ENCODE data around the gene TSHZ2.

The TSHZ2 gene

GRCh38 chr20:53403029-53403428 lies 430.9 kb downstream of the TSHZ2 start:
- H3K36me3 ChIP-seq (replicated peaks): no peaks in the 10 kb centered on the region
- no peak overlapping the region for H3K4me3 ChIP-seq (ENCODE audit: low read depth, low read length)
- H3K27me3 ChIP-seq (replicated peaks): no peaks in the 10 kb centered on the region
- in situ Hi-C loops (cut with HindIII; ENCODE audit: low pct_ligation_motif_present, low sequenced_read_pairs): no loop called here
- DNase-seq: no peak
- TF ChIP-seq CTCF (IDR thresholded peaks at IDR 0.05; ENCODE audit: low read depth, low read length, missing control alignments): no peak
- no peak overlapping the region for H3K27ac ChIP-seq

DNA sequence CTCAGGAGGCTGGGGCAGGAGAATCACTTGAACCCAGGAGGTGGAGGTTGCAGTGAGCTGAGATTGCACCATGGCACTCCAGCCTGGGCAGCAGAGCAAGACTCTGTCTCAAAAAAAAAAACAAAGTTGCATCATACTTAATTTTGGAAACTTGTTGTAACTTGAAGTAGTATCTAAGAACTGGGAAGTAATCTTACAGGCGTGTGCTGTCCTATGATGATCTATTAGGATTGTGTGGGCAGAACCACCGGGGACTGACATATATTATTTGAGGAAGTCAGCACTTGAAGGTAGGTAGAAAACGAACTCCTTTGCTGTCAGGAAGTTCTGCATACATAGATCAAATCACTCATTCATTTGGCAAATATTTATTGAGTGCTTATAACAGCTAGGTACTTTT lies 433.0 kb downstream of the TSHZ2 start:
- in situ Hi-C loops (cut with HindIII; ENCODE audit: low pct_ligation_motif_present, low sequenced_read_pairs): no loop called here
- no peak for DNase-seq
- no peak overlapping the region for H3K27ac ChIP-seq
- H3K4me3 ChIP-seq (ENCODE audit: low read depth, low read length): no peak overlapping the region
- H3K36me3 ChIP-seq (replicated peaks): no peaks in the 10 kb centered on the region
- TF ChIP-seq CTCF (IDR thresholded peaks at IDR 0.05; ENCODE audit: low read depth, low read length, missing control alignments): no peak
- no peaks in the 10 kb centered on the region for H3K27me3 ChIP-seq (replicated peaks)

DNA sequence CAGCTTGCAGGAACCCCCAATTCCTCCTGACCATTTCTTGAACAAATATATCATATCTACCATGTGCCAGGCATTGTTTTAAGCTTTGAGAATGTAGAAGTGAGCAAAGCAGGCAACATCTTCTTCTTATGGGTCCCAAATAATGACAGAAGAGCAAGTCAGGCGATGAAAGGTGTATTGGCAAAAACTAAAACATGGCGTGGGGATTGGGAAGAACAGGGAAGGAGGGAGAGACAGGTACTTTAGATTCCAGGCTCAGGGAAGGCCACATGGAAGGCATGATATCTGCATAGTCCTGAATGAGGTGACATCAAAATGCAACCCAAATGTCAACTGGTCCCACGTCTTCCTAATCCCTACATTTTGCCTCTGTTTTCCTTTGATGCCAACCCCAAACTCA lies 434.4 kb downstream of the TSHZ2 start:
- Histone ChIP-seq H3K27ac (no peak overlapping the region), H3K36me3 (replicated peaks) (no peaks in the 10 kb centered on the region), H3K27me3 (replicated peaks) (no peaks in the 10 kb centered on the region), H3K4me3 (ENCODE audit: low read depth, low read length) (no peak overlapping the region)
- in situ Hi-C loops (cut with HindIII; ENCODE audit: low pct_ligation_motif_present, low sequenced_read_pairs): no loop called here
- TF ChIP-seq CTCF (IDR thresholded peaks at IDR 0.05; ENCODE audit: low read depth, low read length, missing control alignments): no peak
- no peak for DNase-seq

DNA sequence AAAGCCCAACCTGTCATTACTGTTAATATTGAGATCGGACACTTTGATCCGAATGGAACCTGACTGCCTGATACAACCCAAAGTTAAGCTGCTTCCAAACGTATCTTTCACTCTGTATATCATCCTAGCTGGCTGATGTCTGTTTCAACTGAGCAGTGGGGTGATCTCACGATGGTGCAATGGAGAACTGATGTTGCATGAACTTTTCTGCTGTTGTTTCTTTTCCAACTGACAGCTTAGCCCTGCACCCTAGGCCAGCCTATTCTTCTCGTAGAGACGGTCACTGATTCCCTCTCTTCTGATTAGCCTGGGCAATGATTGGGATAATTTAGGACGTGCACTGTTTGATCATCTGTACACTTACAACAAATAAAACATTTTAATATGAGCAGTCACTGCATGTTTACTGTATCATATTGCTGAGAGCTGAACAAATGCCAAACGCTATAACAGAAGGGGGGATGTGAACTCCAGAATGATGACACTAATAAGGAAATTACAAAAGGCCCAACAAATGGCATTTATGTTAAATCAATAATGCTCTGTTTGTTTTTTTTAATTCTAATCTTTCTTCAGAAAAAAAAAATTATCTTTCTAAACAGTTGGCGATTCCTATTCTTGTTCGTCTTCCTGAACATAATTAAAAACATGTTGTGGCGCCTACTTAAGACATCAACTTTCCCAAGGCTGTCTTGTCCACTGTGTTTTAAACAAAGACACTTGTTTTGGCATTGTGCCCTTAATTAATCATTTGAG lies 436.7 kb downstream of the TSHZ2 start:
- H3K4me3 ChIP-seq (ENCODE audit: low read depth, low read length): no peak overlapping the region
- DNase-seq: no peak
- H3K27ac ChIP-seq: no peak overlapping the region
- no peaks in the 10 kb centered on the region for H3K36me3 ChIP-seq (replicated peaks)
- H3K27me3 ChIP-seq (replicated peaks): no peaks in the 10 kb centered on the region
- in situ Hi-C loops (cut with HindIII; ENCODE audit: low pct_ligation_motif_present, low sequenced_read_pairs): no loop called here
- TF ChIP-seq CTCF (IDR thresholded peaks at IDR 0.05; ENCODE audit: low read depth, low read length, missing control alignments): no peak

DNA sequence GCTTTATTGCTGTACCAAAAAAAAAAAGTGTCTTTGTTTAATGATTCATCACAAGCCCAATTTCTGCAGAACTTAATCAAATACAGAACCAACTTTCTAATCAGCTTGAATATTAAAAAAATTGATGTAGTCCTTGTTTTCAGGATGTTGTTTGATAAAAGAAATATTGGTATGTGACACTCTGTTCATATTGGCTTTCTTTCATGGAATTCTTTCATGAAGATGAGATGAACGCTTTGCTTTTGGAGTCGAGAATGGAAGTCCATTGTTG lies 437.2 kb downstream of the TSHZ2 start:
- in situ Hi-C loops (cut with HindIII; ENCODE audit: low pct_ligation_motif_present, low sequenced_read_pairs): no loop called here
- no peak for DNase-seq
- no peaks in the 10 kb centered on the region for H3K27me3 ChIP-seq (replicated peaks)
- no peak for TF ChIP-seq CTCF (IDR thresholded peaks at IDR 0.05; ENCODE audit: low read depth, low read length, missing control alignments)
- H3K27ac ChIP-seq: no peak overlapping the region
- H3K36me3 ChIP-seq (replicated peaks): no peaks in the 10 kb centered on the region
- H3K4me3 ChIP-seq (ENCODE audit: low read depth, low read length): no peak overlapping the region

GRCh38 chr20:53411129-53411528 lies 439.0 kb downstream of the TSHZ2 start:
- TF ChIP-seq CTCF (IDR thresholded peaks at IDR 0.05; ENCODE audit: low read depth, low read length, missing control alignments): no peak

More at GRCh38 chr20:53411129-53411528, 439.0 kb downstream of the TSHZ2 start:
- no peaks in the 10 kb centered on the region for H3K36me3 ChIP-seq (replicated peaks)
- DNase-seq: no peak
- H3K27me3 ChIP-seq (replicated peaks): no peaks in the 10 kb centered on the region
- in situ Hi-C loops (cut with HindIII; ENCODE audit: low pct_ligation_motif_present, low sequenced_read_pairs): no loop called here
- no peak overlapping the region for H3K4me3 ChIP-seq (ENCODE audit: low read depth, low read length)
- H3K27ac ChIP-seq: no peak overlapping the region
